NCI-H510A treated with DMSO at 0.1 percent for 48 hours (cell line): ENCODE data around the gene GALNT11.

ENCODE experiments used
- DNase-seq: peaks from one replicate; lab custom pipeline; 2025; lab: John Stamatoyannopoulos, UW

Gene GALNT11

GRCh38 chr7:152149363-152149762, 123.9 kb downstream of the GALNT11 start:
- DNase-seq, result no peak

- DNase-seq, result no peak
Observed at GRCh38 chr7:152152267-152152666, 126.8 kb downstream of the GALNT11 start.

- DNase-seq, result no peak
Observed at GRCh38 chr7:152158801-152159587, 133.5 kb downstream of the GALNT11 start.

GRCh38 chr7:152161171-152161570, 135.7 kb downstream of the GALNT11 start:
- no peak for DNase-seq

- DNase-seq, result no peak
Observed at GRCh38 chr7:152162287-152162686, 136.8 kb downstream of the GALNT11 start.
